CD4-positive, alpha-beta T cell treated with Interleukin-4 for 1 hour (primary cell): Measurements from ENCODE around the gene PRPF18.

Experiments
- DNase-seq, 2 donors: peaks; one replicate each; pipeline ENCODE4 v3.0.0-alpha.2; 2020 to 2022

PRPF18 gene

DNA sequence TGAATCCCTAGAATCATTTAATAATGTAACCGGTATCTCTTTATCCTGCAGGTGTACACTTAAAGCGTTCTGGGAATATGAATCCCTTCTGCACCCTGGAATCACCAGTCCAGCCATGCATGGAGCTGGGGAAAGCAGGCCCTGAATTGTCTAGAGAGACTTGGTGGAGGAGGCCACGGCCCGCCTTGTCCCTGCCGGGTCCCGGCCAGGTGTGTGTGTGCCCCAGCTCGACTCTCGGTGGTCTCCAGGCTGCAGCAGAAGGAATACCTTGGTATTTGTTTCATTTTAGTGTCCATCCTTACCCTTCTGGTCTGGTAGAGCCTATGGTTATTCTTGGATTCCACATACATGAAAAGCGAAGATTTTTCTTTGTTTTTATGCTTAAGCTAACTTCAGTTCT lies 58.1 kb downstream of the PRPF18 start:
- DNase-seq: no peak

DNA sequence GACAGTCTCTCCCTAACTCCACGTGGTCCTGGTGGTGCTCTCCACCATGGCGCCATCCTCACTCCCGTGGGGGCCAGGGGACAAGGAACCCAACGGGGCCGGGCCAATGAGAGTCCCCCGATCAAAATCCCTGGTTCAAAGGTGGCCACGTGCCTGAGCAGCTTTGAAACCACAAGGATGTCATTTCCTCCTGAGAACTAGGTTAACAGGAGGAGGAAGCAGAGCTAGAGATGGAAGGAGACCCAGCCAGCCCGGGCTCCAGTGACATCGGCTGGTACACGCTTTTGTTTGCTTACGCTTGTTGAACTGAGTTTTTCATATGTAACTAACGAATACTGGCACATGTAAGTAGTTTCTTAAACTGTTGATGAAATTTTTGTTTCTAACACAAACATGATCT lies 61.7 kb downstream of the PRPF18 start:
- DNase-seq: no peak

DNA sequence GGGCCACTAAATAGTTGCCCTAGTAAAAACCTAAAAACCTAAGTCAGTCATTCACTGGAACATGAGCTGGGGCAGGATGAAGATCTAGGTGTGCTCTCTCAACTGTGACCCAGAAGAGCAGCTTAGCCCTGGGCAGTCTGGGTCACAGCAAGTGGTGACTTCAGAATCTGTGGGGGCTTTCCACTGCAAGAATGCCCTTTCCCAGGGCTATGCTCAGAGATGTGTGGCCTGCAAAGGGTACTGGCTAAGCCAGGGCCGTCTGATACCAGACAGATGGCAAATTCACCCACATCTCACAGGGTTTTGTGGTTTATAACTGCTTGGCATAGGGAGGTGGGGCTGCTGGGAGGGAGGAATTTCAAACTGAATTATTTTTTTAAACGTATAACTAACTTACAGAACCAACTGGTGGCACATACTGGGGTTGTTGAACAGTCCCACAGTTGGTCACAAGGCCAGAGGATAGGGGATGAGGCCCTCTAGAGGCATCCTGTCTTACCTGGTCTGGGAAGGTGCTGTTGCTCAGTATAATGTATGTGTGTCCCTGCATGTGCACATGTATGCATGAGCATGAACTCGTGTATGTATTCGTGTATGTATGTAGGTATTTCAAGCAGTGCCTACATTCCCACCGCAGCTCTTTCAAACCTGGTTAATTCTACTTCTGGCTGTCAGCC lies 63.2 kb downstream of the PRPF18 start:
- no peak for DNase-seq

DNA sequence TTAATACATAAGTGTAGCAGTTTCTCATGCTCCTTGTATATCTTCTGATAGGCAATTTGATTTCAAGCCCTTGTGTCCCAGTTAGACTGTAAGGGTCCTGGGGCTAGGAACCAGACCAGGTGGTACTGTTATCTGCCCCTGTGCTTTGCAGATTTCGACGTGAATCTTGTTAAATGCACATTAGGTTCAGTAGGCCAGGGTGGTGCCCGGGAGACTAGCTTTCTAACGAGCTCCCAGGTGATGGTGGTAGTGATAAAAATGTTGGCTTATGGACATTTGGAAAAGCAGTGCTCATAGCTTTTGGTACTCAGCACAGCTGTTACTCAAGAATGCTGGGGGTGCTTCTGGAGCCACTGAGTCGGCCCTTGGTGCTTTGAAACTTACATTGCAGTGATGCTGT lies 64.2 kb downstream of the PRPF18 start:
- no peak for DNase-seq

DNA sequence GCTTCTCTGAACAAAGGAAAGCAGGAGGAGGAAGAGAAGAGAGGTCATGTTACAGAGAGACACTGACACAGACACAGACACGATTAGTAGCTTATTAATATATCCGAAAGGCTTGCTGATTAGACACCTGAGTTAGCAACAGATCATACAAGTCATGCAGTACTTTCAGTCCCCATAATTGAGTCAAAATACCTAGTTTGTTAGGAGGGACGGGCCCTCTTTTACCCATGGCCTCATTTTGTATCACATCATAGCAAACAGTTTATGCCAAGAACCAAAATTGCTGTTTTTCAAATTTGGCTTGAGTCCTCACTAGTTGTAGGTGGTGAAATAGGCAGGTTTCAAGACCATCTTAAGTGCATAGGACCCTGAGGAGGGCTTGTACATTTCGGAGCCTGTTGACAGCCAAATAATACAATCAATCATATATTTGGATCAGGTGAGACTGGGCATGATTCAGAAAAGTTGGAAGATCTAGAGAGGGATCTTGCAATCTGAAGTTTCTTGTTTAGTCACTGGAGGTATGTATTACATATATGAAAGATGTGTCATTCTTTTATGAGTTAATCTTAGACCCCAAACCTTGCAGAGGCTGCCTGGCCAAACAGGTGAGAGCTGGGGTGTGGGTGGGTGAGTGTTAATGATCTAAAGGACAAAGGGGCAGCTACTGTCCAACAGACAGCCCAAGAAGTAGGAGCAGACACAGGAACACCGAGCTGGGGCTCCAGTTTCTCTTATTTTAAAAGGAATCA lies 65.4 kb downstream of the PRPF18 start:
- no peak for DNase-seq

DNA sequence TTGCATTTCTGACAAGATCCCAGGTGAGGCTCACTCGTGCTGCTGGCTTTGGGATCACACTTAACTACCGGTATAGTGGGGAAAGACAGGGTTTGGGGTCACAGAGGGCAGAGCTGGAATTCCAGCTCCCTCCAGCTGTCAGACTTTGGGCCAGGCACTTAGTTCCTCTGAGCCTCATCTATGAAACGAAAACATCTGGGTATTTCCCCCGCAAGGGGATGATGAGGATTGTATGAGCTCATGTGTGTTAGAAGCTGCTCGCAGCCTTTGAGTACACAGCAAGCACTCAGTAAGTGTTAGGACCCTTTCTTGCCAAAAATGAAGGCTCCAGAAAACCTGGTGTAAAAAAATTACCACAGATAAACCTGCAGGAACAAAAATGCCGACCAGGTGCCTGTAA lies 66.1 kb downstream of the PRPF18 start:
- no peak for DNase-seq

DNA sequence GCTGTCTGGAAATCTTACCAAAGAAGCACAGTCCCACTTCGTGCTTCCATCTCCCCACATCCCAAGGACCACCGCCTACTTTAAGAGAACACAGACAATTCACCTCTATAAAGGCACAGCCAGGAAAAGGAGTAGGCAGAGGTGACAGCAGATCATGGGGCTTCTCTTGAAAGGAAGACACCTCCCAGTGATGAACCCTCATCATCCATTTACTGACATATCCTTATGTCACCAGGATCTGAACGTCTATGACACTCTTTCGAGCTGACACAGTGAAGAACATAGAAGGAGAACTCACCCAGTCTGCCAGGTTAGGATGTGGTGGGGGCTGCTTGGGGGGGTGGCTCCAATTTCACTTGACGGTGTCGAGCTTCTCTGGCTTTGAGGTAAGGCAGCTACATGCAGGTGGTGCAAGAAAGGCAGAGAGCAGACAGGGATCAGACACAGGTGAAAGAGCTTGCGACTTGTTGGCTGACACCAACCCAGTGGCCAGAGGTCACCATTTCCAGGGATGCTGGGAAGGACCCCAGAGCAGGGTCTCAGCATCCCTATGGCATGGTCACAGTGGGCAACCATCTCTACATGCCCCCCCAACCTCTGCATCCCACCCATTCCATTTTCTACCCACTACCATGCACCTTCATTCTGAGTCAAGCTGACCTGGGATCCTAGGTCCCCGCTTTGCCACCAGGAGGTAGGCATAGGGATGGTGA lies 67.5 kb downstream of the PRPF18 start:
- DNase-seq: no peak

DNA sequence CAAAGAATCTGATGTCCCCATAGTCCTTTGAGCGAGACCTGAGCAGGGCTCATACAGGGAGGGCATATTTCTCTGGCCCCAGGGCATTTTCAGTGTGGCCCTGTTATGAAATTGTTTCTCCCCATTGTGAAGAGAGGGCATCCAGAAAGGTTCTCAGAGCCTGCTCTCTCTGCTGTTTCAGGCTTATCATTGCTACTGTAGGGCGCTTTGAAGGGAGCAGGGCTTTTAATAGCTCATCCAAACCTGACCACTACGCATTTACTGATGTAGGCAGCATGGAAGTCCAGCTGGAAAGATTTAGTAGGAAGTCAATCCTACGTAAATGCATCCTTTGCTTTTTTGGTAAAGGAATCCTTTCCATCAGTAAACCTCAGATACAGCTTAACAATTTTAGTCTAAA lies 68.1 kb downstream of the PRPF18 start:
- DNase-seq: no peak

DNA sequence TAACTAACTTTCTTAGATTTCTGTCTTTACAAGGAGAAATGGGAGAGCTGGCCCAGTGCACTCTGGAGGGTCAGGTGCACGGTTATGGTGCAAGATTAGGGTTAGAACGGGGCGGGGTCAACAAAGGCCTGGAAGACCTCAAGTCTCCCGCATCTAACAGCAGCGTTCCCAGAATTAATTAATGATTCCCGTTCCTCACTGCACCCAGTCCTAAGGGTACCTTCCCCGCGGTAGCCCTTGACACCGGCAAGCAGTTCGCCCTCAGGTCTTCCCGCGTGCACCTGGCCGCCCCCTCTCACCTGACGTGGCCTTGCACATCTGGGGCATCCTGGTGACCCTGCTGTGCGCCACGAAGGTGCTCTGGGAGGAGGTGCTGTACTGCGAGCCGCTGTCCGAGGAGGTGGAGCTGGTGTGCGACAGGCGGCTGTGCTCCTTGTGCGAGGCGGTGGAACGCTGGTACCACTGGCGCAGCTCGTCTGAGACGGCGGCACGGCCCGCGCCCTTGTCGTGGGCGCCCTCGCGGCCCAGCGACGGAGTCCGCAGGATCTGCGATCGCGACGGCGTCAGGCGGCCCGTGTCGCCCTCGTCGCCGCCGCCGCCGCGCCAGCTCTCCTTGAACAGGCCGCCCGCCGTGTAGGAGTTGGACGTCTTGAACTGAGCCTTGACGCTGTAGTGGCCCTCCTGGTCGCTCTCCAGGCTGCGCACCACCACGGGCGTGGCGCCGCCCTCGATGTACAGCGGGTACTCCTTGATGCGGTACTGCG lies 69.8 kb downstream of the PRPF18 start:
- DNase-seq: no peak

DNA sequence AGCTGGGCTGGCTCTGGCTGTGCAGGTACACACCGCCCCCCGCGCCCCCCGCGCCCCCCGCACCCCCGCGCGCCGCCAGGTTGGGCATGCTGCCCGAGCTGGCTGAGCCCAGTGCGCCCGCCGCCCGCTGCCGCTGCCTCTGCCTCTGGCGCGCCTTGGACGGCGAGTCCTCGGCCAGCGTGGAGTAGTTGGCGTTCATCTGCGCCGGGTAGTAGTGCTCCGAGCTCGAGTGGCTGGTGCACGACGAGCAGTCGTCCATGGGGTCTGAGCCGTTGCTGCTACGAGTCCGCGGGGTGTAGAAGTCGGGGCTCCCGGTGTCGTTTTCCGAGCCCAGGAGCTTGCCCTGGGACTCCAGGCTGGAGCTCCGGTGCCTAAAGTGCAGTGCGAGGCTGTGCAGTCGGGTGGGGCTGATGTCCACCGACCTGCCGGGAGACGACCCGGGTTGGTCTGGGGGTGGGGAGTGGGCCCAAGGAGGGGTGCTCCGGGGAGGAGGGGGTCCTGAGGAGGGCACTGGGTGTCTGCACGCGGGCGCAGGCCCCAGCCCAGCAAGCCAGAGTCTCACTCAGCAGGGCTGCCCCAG lies 70.4 kb downstream of the PRPF18 start:
- no peak for DNase-seq

DNA sequence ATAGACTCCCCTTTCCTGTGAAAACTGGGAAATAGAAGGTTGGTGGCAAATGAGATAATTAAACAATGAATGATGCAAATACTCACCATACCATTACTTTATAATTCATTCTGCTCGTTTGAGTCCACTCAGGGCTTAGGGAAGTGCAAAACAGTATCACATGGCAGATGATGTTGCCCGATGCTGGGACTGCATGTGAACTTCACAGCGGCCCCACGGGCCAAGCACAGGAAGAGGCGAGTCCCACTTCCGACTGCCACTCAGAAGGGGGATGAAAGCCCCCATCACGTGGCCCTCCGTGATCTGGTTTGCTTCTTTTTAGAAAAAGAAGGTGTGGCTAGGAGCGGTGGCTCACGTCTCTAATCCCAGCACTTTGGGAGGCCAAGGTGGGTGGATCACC lies 71.5 kb downstream of the PRPF18 start:
- DNase-seq: no peak

DNA sequence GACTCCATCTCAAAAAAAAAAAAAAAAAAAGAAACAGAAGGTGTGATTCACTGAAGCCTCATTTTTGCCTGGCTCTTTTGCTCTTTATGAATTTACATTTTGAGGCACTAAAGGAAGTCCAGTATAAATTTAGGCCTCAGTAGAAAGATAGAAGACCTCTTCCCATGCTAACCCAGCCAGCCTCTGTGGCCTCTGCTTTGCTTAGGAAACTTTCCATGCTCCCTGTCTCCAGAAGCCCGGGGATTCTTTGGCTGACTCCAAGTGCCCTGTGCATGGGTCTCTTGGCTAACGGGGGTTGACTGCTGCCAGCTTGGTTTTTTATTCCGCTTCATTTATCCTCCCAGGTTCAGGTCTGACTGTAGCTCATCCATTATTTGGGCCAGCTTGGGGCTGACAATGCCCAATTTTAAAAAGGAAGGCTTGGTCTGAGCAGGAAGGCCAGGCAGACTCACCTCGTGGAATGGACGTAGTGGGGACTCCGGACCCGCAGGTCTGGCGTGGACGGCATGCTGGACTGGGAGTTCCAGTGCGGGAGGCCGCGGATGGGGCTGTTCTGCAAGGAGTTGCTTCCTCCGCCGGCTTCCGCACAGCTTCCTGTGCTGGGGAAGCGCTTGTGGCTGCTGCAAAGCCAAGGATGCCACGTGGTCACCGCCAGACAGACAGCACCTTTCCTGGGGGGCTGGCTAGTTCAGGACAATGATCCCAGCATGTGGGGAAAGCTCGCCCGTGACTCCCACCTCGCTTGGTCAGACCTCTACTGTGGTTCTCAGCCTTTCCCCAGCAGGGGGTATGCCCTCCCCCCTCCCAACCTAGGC lies 72.3 kb downstream of the PRPF18 start:
- DNase-seq: no peak

DNA sequence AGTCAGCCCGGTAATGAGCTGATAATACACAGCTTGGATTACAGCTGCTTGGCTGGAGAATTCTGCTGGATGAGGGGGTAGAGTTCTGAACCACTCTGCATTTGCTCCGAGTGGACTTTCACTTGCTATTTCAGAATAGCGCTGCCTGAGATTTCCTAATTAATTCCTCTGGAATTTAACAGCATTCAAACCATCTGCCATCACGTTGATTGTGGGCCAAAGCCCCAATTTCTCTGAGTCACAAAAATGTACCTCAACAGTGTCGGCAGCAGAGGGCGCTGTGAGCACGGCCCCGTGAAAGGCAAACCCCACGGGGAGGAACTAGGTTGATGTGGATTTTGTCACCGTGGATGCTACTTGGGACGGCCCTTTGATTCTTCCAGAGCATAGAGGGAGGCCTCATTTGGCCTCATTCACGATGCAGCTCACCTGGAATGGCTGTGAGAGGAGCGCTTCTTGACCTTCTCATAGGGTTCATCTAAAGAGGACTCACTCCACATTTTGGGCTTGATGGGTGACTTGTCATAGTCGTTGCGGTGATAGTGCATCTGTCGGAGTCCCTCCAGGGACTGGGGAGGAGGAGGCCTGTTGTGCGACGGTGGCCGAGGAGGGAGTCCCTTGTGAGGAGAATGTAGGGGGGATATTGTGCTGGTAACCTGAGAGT lies 73.3 kb downstream of the PRPF18 start:
- DNase-seq: peak; percentile 60 to 63

DNA sequence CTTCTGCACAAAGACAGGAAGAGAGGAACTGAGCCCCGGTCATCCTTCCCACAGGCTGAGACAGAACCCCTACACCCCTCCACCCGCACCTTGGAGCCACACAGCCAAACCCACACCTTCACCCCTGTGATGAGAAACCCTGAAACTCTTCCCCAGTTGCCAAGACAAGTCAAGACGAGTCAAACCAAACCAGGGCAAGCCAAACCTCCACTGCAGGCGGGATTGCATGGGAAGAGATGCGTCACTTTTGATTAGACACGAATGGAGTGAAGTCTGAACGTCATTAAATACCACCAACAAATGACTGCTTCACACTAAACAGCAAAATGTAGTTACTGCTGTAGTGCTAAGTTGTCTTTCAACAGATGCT lies 73.8 kb downstream of the PRPF18 start:
- no peak for DNase-seq

DNA sequence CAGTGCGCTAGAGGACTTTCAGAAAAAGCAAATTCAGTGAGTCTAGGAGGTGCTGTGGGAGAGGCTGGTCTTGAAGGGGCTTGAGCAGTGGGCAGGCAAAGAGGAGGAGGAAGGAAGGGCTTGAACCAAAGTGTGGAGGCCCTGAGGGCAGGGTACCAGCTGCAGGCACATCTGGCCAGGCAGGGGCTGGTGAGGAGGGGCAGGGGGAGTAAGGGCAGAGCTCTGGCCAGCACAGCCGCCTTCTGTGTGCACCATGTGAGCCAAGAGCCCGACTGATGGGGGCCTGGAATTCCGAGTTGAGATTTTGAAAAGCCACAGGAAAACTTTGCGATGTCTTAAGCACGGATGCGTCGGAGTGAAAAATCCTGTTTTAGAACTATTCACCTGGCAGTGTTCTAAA lies 74.5 kb downstream of the PRPF18 start:
- DNase-seq: no peak

DNA sequence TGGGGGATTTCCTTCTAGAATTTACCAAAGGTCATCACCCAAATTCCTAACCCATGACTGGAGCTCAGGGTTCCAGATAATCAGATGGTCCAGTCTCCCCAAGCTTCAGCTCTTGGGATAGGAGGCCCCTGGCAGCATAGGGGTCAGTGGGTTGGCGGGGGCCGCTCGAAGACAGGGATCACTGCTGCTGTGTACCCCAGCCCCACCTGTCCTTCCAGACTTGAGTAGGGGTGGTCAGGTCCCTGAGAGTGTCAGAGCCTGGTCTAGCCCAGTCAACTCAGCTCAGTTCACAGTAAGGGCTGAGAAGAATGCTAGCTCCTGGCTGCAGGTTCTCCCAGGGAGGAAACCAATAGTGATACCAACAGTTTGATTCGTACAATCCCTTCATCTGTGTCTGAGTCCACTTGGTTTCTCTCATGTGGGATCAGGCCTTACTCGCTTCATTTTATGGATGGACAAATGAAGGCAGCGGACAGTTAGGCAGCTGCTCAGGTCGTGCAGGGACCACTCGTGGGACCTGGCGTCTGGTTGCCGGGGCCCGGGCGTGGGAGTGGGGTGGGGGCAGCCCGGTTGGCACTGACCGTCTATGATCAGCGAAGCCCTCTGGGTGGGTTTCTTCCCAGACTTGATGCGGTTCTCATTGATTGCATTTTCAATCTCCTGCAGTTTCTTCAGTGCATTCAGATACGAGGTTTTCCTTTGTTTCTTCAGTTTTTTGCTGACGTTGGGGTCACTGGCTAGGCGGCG lies 78.9 kb downstream of the PRPF18 start:
- no peak for DNase-seq

DNA sequence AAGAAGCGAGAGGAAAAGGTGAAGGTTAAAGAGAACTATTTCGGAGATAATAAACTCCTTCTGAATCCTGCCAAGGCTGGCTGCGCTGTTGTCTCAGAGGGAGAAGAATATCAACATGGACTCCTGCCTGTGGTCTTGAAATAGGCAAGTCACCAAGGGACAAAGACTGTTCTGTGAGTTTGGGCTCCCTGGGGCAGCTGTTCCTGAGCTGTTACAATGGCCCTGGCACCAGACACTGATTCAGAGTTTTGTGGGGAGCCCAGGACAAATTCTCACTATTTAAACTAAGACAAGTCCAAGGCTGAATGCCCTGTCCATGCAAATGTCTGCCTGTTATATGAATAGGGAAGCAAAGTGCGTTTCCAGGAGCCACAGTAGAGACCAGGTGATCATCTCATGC lies 81.4 kb downstream of the PRPF18 start:
- no peak for DNase-seq

DNA sequence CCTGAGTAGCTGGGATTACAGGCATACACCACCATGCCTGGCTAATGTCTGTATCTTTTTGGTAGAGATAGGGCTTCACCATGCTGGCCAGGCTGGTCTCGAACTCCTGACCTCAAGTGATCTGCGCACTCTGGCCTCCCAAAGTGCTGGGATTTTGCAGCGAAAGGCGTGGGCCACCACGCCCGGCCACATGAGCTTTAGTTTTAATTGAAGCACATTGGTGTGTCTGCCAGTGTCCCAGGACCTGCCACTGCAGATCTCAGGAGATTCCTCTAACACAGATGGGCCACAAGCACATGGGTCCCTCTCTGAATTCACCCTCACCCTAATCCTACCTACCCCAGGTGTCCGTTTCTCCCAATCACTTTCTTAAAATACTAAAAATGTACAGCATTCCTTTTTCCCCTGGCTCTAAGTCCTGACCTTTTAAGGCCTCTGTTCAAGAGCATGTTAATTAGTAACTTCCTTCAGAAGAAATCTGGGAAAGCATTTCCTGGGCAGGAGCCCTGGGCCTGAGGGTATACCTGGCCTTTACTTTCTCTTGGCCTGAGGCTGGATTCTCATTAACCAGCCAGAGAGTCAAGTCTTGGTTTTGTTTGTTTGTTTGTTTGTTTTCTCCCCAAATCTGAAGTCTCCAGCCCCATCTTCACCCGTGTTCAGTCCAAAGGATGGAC lies 82.6 kb downstream of the PRPF18 start:
- no peak for DNase-seq

DNA sequence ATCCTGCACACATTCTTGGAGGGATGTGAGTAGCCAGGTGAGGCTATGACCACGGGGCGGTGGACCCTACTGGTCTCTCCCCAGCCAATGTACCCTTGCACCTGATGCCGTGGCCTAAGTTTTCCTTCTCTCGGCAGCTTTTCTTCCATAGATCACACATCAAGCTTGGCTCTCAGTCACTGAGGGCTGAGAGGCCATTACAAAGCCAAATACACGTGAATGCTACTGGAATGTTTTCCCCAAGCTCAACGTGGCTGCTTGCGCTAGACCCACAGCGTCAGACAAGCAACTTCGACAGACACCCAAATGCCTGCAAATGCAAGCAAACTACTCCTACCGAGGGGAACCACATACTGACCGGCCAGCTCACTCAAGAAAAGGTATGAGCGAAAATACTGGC lies 83.1 kb downstream of the PRPF18 start:
- DNase-seq: no peak

DNA sequence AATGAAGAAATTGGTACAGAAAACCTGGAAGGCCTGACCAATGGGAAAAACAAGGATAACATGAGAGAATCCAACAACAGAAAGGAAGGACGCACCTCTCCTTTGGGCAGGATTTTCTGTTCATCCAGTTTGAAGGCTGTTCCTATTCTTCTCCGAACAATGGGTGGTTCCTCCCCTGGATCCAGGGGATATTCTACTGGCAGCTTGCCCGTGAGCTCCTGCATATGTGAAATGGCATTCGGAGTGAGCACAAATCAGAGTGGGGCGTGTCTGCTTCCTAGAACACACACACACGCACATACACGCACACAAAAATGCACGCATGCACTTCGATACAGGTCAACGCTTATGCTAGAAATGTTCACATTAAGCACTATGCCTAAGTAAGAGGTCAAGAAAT lies 83.5 kb downstream of the PRPF18 start:
- DNase-seq: no peak
